ENCODE data around the gene ITPR3. TPM values are rescaled to one million over a fixed set of nuclear protein-coding genes. Genes with fewer than 3 reads are reported as not detected.

ITPR3 gene
- total RNA-seq, 1 donor from 2014 or later = 17.7 TPM

DNA sequence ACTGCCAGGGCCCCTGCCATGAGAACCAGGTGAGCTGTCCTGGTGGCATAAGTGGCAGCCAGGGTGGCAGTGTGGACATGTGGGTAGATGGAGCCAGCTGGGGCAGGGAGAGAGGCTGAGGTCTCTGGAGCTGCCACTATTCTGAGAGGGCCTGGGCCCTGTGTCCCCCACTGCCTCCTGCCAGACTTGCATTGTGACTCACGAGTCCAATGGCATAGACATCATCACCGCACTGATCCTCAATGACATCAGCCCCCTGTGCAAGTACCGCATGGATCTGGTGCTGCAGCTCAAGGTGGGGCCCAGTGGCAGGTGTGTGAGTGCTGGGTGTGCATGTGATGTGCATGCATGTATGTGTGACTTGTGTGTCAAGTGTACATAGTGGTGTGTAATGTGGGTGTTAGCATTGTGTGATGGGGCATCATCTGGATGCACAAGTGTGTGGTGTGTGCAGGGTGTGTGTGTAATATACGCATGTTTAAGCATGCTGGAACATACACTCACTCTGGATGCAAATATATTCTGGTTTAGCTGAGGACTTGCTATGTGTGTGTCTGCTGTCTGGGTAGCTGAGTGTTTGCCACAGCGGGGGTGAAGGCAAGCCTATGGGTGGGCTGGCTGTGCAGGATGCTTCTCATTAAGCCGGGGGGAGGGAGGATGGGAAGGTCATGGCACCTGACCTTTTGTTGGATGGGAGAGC lies 65.3 kb downstream of the ITPR3 start:
- no peak for FAIRE-seq
- H3K36me3 Mint-ChIP-seq (ENCODE audit: low read depth, unreplicated experiment) = peaks cover 24% of the 10 kb centered on the region

DNA sequence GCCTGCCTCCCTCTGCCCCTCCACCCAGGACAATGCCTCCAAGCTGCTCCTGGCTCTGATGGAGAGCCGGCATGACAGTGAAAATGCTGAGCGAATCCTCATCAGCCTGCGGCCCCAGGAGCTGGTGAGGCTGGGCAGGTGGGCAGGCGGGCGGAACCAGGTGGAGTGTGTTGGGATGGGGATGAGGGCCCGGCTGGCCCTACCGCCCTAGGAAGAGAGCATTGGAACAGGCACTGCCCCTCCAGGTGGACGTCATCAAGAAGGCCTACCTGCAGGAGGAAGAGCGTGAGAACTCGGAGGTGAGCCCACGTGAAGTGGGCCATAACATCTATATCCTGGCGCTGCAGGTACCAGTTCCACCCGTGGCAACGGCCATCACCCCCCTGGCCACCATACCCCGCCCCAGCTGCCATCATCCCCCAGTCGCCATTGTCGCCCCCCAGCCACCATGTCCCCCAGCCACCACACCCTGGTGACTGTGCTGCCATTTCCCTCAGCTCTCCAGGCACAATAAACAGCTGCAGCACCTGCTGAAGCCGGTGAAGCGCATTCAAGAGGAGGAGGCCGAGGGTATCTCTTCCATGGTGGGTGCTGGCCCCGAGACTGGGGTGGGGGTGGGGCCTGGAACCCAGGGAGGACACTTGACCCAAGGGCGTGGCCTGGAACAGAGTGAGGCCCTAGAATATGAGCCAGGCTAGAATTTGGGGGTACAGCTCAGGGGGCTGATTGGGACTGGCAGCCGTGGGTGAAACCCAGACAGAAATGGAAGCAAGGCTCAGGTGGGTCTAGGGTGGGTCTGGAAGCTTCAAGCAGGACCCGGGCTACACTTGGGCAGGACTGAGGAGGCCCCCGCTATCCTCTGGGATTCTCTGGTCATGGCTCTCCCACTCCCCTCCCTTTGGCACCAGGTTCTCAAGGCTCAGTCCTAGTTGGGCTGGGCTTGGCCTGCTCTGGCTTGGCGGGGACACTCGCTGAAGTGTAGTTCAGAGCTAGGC lies 66.2 kb downstream of the ITPR3 start:
- no peaks in the 10 kb centered on the region for H4K20me1 ChIP-seq (ENCODE audit: insufficient read depth, low read length)
- no peak overlapping the region for H3K9ac ChIP-seq (ENCODE audit: low read length)
- DNase-seq (ENCODE audit: low read depth) = no peak
- H3K27ac Mint-ChIP-seq (ENCODE audit: unreplicated experiment) = no peak overlapping the region
- H3K36me3 Mint-ChIP-seq (ENCODE audit: low read depth, unreplicated experiment) = peaks cover 26% of the 10 kb centered on the region
- no peak overlapping the region for H3K4me3 Mint-ChIP-seq (ENCODE audit: unreplicated experiment)
- TF ChIP-seq, protein P1, sequence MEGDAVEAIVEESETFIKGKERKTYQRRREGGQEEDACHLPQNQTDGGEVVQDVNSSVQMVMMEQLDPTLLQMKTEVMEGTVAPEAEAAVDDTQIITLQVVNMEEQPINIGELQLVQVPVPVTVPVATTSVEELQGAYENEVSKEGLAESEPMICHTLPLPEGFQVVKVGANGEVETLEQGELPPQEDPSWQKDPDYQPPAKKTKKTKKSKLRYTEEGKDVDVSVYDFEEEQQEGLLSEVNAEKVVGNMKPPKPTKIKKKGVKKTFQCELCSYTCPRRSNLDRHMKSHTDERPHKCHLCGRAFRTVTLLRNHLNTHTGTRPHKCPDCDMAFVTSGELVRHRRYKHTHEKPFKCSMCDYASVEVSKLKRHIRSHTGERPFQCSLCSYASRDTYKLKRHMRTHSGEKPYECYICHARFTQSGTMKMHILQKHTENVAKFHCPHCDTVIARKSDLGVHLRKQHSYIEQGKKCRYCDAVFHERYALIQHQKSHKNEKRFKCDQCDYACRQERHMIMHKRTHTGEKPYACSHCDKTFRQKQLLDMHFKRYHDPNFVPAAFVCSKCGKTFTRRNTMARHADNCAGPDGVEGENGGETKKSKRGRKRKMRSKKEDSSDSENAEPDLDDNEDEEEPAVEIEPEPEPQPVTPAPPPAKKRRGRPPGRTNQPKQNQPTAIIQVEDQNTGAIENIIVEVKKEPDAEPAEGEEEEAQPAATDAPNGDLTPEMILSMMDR (IDR thresholded peaks at IDR 0.05; ENCODE audit: insufficient read depth, low read depth, low read length) = no peak
- TF ChIP-seq EZH2 (IDR thresholded peaks at IDR 0.05; ENCODE audit: insufficient read depth, low read length) = no peak
- no peaks in the 10 kb centered on the region for H3K27me3 ChIP-seq (ENCODE audit: insufficient read depth, low read length)
- no peak for FAIRE-seq
- H3K4me1 ChIP-seq (ENCODE audit: insufficient read depth, low read length) = peaks cover 12% of the 10 kb centered on the region
- no peaks in the 10 kb centered on the region for H3K27me3 Mint-ChIP-seq (ENCODE audit: low read depth, unreplicated experiment)
- no peaks in the 10 kb centered on the region for H3K36me3 ChIP-seq (ENCODE audit: insufficient read depth, low read length)
- H3K4me3 ChIP-seq (ENCODE audit: insufficient read depth, low read depth, low read length) = no peak overlapping the region
- no peak overlapping the region for H2AFZ ChIP-seq (ENCODE audit: low read depth, low read length)
- no peaks in the 10 kb centered on the region for H3K9me3 Mint-ChIP-seq (ENCODE audit: unreplicated experiment)
- H3K79me2 ChIP-seq (ENCODE audit: insufficient read depth, low read length) = no peaks in the 10 kb centered on the region
- H3K27ac ChIP-seq (ENCODE audit: low read depth, low read length) = no peak overlapping the region
- no peaks in the 10 kb centered on the region for H3K9me3 ChIP-seq (ENCODE audit: insufficient read depth, low read depth, low read length)
- H3K4me2 ChIP-seq (ENCODE audit: low read length) = no peak overlapping the region
- peaks cover under 1% of the 10 kb centered on the region for H3K4me1 Mint-ChIP-seq (ENCODE audit: low read depth, unreplicated experiment)

More for the DNA sequence above, 65.3 kb downstream of the ITPR3 start:
- no peaks in the 10 kb centered on the region for H4K20me1 ChIP-seq (ENCODE audit: insufficient read depth, low read length)
- no peaks in the 10 kb centered on the region for H3K27me3 ChIP-seq (ENCODE audit: insufficient read depth, low read length)
- no peak overlapping the region for H3K4me3 Mint-ChIP-seq (ENCODE audit: unreplicated experiment)
- no peaks in the 10 kb centered on the region for H3K27me3 Mint-ChIP-seq (ENCODE audit: low read depth, unreplicated experiment)
- H3K9me3 Mint-ChIP-seq (ENCODE audit: unreplicated experiment) = no peaks in the 10 kb centered on the region
- H2AFZ ChIP-seq (ENCODE audit: low read depth, low read length) = no peak overlapping the region
- H3K36me3 ChIP-seq (ENCODE audit: insufficient read depth, low read length) = no peaks in the 10 kb centered on the region
- H3K79me2 ChIP-seq (ENCODE audit: insufficient read depth, low read length) = no peaks in the 10 kb centered on the region
- H3K27ac ChIP-seq (ENCODE audit: low read depth, low read length) = no peak overlapping the region
- no peak overlapping the region for H3K4me3 ChIP-seq (ENCODE audit: insufficient read depth, low read depth, low read length)
- no peak overlapping the region for H3K4me2 ChIP-seq (ENCODE audit: low read length)
- H3K4me1 ChIP-seq (ENCODE audit: insufficient read depth, low read length) = peaks cover 6% of the 10 kb centered on the region
- no peak overlapping the region for H3K27ac Mint-ChIP-seq (ENCODE audit: unreplicated experiment)
- no peak for DNase-seq (ENCODE audit: low read depth)
- no peak for TF ChIP-seq EZH2 (IDR thresholded peaks at IDR 0.05; ENCODE audit: insufficient read depth, low read length)
- TF ChIP-seq, protein P1 (IDR thresholded peaks at IDR 0.05; ENCODE audit: insufficient read depth, low read depth, low read length) = no peak
- no peak overlapping the region for H3K9ac ChIP-seq (ENCODE audit: low read length)
- no peaks in the 10 kb centered on the region for H3K9me3 ChIP-seq (ENCODE audit: insufficient read depth, low read depth, low read length)
- H3K4me1 Mint-ChIP-seq (ENCODE audit: low read depth, unreplicated experiment) = no peaks in the 10 kb centered on the region
